ENCODE results near the gene ZNF558.

Gene ZNF558

DNA sequence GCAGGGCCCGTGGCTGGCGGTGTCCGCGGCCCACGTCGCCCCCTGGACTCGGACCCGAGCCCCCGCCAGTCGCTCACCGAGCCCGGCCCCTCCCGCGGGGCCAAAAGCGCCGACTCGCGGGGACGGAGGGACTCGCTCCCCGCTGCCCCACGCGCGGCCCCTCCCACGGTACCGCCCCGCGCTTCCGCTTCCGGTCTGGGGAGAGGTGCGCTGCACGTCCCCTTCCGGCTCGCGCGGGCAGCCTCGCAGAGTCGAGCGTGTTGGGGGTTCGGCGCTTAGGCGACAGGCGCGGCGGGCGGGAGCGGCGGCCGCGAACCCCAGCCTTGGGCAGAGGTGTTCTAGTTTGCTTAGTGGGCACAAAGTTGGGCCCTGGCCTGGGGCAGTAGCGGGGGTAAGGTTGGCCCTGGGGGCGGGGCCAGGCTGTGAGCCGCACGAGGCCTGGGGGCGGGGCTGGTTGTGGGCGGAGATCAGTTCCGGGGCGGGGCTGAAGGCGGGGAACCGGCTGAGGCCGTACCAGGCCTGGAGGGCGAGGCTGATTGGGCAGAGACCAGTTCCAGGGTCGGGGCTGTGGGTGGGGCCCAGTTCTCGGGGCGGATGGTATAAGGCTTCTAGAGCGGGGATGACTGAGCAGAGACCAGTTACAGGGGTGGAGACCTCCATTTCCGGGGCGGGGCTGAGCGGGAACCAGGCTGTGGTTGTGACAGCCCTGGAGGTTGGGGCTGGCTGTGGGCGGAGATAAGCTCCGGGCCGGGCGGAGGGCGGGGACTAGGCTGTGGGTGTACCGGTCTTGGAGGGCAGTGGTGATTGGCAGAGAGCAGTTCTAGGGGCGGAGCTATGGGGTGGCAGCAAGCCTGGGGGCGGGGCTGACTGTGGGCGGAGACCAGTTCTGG, at the start of gene ZNF558, which contains the start of gene MBD3L1:
TSS of gene ZNF558 (minus strand) at position 173 of the 890 bp plus-strand sequence. CDS start 9,645 bp downstream, outside the sequence.
TSS of gene MBD3L1 (plus strand) at position 246 of the 890 bp plus-strand sequence. CDS start 10,302 bp downstream, outside the sequence.
- DNase-seq: peak; percentile 99

DNA sequence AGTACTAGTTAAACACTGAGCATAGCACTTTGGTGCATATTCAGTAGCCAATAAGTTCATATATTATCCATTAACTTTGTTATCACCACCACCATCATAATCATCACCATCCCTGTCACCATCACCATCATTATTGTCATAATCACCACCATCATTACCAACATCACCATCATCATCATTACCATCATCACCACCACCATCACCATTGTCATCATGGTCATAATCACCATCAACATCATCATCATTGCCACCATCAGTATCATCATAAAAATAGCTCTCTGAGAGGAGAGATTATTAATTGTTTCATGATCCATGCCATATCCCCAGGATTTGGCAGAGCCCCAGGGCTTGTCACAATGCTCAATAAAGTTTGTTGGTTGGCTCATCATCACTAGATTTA, 49.4 kb upstream of the ZNF558 start:
- DNase-seq: no peak

- DNase-seq: no peak
These were observed 48.9 kb upstream of the ZNF558 start for GRCh38 chr19:8880868-8881488.

DNA sequence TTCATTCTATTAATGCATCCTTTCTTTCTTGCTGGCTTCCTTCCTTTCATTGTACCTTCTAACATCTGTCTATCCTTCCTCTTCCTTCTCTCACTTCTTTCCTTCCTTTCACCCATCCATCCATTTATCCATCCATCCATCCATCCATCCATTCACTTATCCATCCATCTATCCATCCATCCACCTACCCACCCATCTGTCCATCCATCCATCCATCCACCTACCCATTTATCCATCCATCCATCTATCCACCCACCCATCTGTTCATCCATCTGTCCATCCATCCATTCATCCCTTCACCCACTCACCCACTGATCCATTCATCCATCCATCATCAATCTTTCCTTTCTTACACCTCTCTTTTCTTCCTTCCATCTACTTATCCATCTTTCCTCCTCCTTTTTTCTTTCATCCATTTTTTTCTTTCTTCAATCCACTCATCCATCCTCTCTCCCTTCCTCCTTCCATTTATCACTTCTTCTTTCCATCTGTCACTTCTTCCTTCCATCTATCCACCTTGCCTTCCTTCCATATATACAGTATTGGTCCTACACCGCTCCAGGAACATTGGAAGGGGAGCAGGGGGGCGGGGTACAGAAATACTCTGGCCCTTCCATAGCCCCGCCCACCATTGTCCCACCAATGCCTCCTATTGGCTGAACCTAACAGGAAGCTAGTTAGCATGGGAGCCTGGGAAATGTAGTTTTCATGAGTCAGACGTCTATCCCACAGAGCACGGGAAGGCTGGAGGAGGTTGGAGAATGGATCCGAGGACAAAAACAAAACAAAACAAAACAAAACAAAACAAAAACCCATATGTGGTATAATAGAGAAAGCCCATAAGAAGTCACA, 46.0 kb upstream of the ZNF558 start:
- no peak for DNase-seq

- no peak for DNase-seq
These were observed 34.2 kb upstream of the ZNF558 start for GRCh38 chr19:8866344-8866743.

GRCh38 chr19:8858260-8858659, 26.2 kb upstream of the ZNF558 start:
- no peak for DNase-seq

DNA sequence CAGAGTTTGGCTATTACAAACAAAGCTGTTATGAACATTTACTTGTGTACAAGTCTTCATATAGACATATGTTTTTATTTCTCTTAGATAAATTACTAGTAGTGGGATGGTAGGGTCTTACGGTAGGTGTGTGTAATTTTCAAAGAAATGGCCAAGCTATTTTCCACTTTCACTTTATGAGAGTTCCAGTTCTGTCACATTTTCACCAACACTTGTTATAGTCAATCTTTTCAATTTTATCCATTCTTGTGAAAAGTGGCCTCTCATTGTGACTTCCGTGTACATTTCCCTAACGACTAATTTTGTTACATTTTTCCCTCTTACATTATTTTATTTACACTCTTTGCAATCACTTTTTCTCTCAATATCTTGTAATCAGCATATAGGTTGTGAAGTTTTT, 18.4 kb upstream of the ZNF558 start:
- DNase-seq: no peak

DNA sequence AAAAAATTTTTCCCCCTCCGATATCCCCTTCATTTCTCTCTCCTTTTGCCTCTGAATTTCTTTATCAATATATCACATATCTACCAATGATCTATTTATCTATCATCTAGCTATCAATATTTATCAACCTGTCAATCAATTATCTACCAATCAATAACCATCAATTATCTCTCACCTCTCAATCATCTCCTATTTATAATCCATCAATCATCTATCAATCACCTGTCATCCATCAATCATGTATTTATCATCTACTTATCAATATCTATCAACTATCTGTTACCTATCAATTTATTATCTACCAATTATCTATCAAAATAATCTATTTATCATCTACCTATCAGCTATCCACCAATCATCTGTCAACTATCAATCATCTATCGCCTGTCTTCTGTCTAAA, 17.1 kb upstream of the ZNF558 start:
- DNase-seq: no peak

DNA sequence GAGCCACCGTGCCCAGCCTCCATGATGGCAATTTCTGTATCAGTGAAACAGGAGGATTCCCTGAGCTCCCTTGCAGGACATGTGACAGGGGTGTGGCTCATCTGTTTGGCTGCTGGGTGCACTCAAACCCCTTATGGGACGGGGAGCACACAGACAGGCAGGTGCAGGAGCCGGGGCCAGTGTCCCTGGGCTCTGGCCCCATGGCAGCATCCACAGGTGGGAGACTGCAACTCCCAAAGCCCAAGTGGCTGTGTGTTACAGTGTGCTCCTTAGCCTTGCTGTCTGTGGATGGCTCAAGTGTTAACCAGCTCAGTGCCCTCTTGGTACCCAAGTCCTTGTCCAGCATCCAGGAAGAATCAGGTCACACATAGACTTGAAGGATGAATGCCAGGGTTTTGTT, 14.7 kb upstream of the ZNF558 start:
- no peak for DNase-seq

DNA sequence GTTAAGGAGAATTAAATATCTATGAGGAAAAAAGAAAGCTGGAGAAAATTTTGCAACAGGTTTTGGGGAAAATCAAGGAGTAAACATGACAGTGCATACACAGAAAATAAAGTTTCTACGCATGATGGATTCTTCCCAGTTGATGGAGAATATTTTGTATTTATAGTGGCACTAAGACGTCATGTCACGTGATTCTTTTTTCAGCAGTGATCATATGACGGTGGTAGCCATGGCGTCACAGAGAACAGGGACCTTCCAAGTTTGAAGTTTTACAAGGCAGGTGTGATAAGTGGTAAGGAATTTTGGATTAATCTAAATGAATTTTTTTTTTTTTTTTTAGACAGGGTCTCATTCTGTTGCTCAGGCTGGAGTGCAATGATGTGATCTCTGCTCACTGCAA, 8.6 kb upstream of the ZNF558 start:
- no peak for DNase-seq

DNA sequence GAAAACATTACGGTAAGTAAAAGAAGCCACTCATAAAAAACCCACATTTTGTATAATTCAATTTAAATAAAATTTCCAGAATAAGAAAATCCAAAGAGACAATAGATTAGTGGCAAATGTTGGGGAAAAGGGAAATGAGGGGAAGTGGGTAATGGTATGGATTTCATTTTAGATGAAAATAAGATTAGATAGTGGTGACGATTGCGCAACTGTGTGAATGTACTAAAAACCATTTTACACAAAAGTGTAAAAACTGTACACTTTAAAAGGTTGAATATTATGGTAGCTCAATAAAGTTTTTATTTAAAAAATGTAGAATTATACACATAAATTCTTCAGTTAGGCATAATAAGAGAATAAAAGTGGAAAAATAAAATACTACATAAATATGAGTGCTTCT, 3.8 kb upstream of the ZNF558 start:
- no peak for DNase-seq

DNA sequence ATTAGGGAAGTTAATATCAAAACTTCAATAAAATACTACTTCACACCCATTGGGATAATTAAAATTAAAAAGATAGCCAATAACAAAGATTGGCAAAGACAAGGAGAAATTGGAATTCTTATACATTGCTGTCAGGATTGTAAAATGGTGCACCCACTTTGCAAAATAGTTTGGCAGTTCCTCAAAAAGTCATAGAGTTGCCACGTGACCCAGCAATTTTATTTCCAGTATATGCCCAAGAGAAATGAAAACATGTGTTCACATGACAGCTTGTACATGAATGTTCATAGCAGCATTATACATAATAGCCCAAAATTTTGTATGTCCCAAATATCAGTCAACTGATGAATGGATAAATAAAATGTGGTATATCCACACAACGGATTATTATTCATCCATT, 3.3 kb upstream of the ZNF558 start:
- DNase-seq: no peak

GRCh38 chr19:8831832-8832131, 322 bp downstream of the ZNF558 start:
- DNase-seq: no peak

DNA sequence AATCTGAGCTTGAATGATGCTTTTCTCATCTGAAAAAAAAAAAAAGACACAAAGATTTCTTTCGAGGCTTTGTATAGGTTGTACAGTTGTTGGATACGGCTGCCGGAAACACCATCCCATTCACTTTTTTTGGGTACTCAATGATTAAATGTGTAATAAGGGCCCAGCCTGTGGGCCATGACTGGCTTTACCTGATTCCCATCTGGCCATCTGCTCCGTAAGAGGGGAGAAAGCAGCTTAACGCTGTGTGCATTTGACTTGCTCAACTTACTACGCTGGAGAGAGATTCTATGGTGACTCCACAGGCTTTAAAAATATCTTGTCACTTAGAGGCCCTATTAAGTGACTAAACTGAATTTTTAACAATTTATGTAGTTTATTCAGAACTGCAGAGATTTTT, 731 bp downstream of the ZNF558 start:
- DNase-seq: no peak

GRCh38 chr19:8827277-8827676, 4.8 kb downstream of the ZNF558 start:
- DNase-seq: no peak

DNA sequence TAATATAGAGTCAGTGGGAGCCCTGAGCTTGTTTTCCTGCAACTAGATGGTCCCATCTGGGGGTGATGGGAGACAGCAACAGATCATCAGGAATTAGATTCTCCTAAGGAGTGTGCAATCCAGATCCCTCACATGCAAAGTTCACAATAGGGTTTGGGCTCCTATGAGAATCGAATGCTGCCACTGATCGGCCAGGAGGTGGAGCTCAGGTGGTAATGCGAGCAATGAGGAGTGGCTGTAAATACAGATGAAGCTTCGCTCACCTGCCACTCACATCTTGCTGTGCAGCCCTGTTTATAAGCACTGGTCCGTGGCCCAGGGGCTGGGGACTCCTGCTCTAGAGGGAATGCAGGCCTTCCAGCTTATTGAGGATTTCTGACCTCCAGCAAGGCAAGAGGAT, 5.7 kb downstream of the ZNF558 start:
- no peak for DNase-seq

DNA sequence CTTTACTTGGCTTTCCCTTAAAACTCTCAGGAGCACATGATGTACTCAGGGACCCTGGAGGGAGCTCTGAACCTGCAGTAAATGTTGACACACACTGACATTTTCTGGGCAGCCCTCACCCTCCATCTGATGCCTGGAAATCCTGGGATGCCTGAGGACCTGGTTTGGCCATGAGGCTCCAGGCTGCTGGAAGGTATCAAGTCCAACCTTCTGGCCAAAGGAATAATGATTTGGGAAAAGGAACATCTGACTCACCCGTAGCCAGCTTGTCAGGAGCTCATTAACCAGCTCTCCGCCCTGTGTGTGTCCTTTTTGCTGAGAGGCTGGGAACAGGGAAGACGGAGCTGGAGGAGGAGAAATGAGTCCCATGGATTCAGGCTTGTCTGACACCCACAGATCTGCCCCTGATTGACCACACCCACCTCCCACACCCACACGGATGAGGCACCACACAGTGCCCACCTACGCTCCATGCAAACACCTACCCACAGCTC, 10.3 kb downstream of the ZNF558 start:
- no peak for DNase-seq

- no peak for DNase-seq
These were observed 11.9 kb downstream of the ZNF558 start for GRCh38 chr19:8820234-8820633.

GRCh38 chr19:8815780-8816179, 16.3 kb downstream of the ZNF558 start:
- no peak for DNase-seq

DNA sequence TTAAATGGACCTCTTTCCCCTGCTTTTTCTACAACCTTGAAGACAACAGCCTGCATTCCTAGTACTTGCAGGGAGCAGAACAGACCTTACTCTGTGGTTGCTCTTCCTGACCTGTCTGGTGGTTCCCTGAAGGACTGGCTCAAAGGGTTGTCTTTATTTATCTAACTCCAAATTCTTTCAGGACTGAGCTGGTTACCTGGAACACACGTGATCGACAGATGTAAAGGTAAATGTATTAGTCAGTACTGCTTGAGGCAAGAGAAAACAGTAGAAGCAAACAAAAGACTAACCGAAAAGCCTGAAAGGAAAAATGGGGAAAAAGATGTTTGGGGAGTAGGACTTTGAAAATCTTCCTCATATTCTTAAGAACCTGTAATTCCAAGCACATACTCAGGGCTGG, 17.9 kb downstream of the ZNF558 start:
- DNase-seq: no peak

DNA sequence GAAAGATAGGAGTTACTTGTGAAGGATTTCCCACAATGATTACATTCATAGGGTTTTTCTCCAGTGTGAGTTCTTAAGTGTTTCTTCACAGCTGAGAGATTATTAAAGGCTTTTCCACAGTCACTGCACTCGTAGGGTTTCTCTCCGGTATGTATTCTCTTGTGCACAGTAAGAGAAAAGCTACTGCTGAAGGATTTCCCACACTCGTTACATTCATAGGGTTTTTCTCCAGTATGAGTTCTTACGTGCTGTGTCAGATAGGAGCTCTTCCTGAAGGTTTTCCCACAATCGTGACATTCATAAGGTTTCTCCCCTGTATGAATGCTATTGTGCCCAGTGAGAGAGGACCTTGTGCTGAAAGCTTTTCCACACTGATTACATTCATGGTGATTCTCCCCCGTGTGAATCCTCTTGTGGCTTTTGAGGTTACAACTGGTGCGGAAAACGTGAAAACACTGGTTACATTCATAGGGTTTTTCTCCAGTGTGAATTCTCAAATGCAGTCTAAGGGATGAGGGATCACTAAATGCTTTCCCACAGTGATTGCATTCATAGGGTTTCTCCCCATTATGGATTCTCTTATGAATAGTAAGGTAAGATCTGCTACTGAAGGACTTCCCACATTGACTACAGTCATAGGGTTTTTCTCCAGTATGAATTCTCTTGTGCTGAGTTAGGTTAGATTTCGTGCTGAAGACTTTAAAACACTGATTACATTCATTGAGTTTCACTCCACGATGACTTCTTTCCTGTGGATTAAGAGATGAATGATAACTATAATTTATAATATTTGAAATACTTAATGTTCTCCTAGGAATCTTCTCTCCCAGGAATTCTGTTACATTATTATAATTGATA, 20.6 kb downstream of the ZNF558 start:
- no peak for DNase-seq

DNA sequence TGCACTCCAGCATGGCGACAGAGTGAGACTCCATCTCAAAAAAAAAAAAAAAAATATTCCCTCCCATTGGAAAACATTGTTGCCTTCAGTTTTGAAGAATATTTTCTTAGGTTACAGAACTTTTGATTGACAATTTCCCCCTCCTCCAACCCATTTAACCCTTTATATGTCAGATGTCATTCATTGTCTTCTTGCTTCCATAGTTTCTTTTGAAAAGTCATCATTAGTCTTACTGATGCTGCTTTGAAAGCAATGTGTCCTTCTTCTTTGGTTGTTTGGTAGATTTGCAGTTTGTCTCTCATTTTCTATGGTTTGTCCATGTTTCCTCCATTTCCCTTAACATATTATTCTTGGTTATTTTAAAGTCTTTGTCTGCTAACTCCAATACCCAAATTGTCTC, 25.4 kb downstream of the ZNF558 start:
- no peak for DNase-seq
